Globus pallidus (tissue), 1 donor: Measurements from ENCODE around the gene CHST15.

ENCODE experiments used
- DNase-seq: peaks from one replicate; pipeline ENCODE4 v3.0.0-alpha.2; 2015; ENCODE audit warnings: low spot score

The CHST15 gene

GRCh38 chr10:124028700-124029480 lies 64.5 kb downstream of the CHST15 start:
- no peak for DNase-seq

- no peak for DNase-seq
Observed at GRCh38 chr10:124027651-124028050, 65.7 kb downstream of the CHST15 start.

GRCh38 chr10:124027031-124027611 lies 66.3 kb downstream of the CHST15 start:
- DNase-seq: no peak

- no peak for DNase-seq
Observed at GRCh38 chr10:124026589-124026939, 66.8 kb downstream of the CHST15 start.

- DNase-seq: no peak
Observed at GRCh38 chr10:124025660-124026588, 67.5 kb downstream of the CHST15 start.

GRCh38 chr10:124025152-124025551 lies 68.2 kb downstream of the CHST15 start:
- DNase-seq: no peak

- DNase-seq: no peak
Observed at GRCh38 chr10:124022066-124022465, 71.3 kb downstream of the CHST15 start.

- peak; percentile 51 for DNase-seq
Observed at GRCh38 chr10:124020981-124021815, 72.2 kb downstream of the CHST15 start.

- DNase-seq: no peak
Observed at GRCh38 chr10:124019886-124020797, 73.3 kb downstream of the CHST15 start.

GRCh38 chr10:124018886-124019525 lies 74.4 kb downstream of the CHST15 start:
- no peak for DNase-seq

- DNase-seq: no peak
Observed at GRCh38 chr10:124017729-124018128, 75.7 kb downstream of the CHST15 start.

- DNase-seq: no peak
Observed at GRCh38 chr10:124016804-124017375, 76.5 kb downstream of the CHST15 start.

GRCh38 chr10:124015991-124016390 lies 77.4 kb downstream of the CHST15 start:
- no peak for DNase-seq

- no peak for DNase-seq
Observed at GRCh38 chr10:124014416-124015154, 78.8 kb downstream of the CHST15 start.

- no peak for DNase-seq
Observed at GRCh38 chr10:124013916-124014315, 79.5 kb downstream of the CHST15 start.

- DNase-seq: no peak
Observed at GRCh38 chr10:124012991-124013390, 80.4 kb downstream of the CHST15 start.

GRCh38 chr10:124012583-124012982 lies 80.8 kb downstream of the CHST15 start:
- DNase-seq: no peak

- no peak for DNase-seq
Observed at GRCh38 chr10:124012066-124012465, 81.3 kb downstream of the CHST15 start.

GRCh38 chr10:124011464-124011863 lies 81.9 kb downstream of the CHST15 start:
- no peak for DNase-seq
